ENCODE measurements around the gene F2R.
"Not testable (repeated sequence)": the region's sequence is repeated elsewhere in the genome, so short reads cannot be mapped to it uniquely, and the experiment has no call there.

F2R gene

GRCh38 chr5:76715736-76716455, at the start of gene F2R:
F2R (plus strand) TSS chr5:76716126; CDS start chr5:76716308, 182 bp downstream.
- peak; percentile 43 to 72 for DNase-seq

GRCh38 chr5:76667495-76667894, 48.4 kb upstream of the F2R start:
- DNase-seq = no peak

- DNase-seq = no peak
Measured at GRCh38 chr5:76669245-76669644, 46.7 kb upstream of the F2R start.

- DNase-seq = no peak
Measured at GRCh38 chr5:76670508-76670907, 45.4 kb upstream of the F2R start.

- DNase-seq = no peak
Measured at GRCh38 chr5:76672242-76672641, 43.7 kb upstream of the F2R start.

GRCh38 chr5:76673125-76673524, 42.8 kb upstream of the F2R start:
- no peak for DNase-seq

GRCh38 chr5:76674330-76675066, 41.4 kb upstream of the F2R start:
- DNase-seq = no peak

GRCh38 chr5:76675364-76675763, 40.6 kb upstream of the F2R start:
- no peak for DNase-seq

GRCh38 chr5:76677849-76678472, 38.0 kb upstream of the F2R start:
- no peak for DNase-seq

- DNase-seq = no peak
Measured at GRCh38 chr5:76679231-76679630, 36.7 kb upstream of the F2R start.

GRCh38 chr5:76680826-76681225, 35.1 kb upstream of the F2R start:
- not testable (repeated sequence) for DNase-seq

GRCh38 chr5:76681287-76681686, 34.6 kb upstream of the F2R start:
- no peak for DNase-seq

- no peak for DNase-seq
Measured at GRCh38 chr5:76682387-76682786, 33.5 kb upstream of the F2R start.

- DNase-seq = no peak
Measured at GRCh38 chr5:76683816-76684731, 31.9 kb upstream of the F2R start.

GRCh38 chr5:76684756-76685519, 31.0 kb upstream of the F2R start:
- no peak for DNase-seq

- DNase-seq = no peak
Measured at GRCh38 chr5:76685704-76686103, 30.2 kb upstream of the F2R start.

GRCh38 chr5:76688212-76688611, 27.7 kb upstream of the F2R start:
- DNase-seq = no peak

GRCh38 chr5:76688836-76689235, 27.1 kb upstream of the F2R start:
- DNase-seq = no peak

- DNase-seq = no peak
Measured at GRCh38 chr5:76689321-76690036, 26.4 kb upstream of the F2R start.

GRCh38 chr5:76690037-76690679, 25.8 kb upstream of the F2R start:
- DNase-seq = no peak

Data from CD4-positive, alpha-beta T cell treated with Interferon alpha-2 for 1 hour (primary cell).